ENCODE measurements around the gene TYRO3.

The TYRO3 gene

GRCh38 chr15:41558400-41559238 is at the start of gene TYRO3:
Gene TYRO3, plus strand, starts transcription at chr15:41559212. Its CDS starts 46 bp downstream, at chr15:41559258.
- DNase-seq: peak; percentile 48

DNA sequence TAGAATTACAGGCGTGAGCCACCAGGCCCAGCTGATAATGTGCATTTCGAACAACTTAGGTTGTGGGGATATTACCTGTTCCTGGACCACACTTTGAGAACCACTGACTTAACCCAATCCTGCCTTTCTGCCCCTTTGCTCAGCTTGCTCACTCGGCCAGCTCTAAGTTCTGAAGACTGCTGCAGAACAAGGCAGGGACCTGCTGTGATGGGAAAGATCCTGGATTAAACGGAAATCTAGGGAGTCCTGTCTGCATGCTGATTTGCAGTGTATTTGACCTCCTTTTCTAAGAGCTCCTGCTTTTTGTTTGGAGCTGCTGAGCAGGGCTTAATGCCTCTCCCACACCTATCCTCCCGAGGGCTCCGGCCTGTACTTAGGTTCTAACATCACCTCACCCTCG is 48.3 kb upstream of the TYRO3 start:
- no peak for DNase-seq

DNA sequence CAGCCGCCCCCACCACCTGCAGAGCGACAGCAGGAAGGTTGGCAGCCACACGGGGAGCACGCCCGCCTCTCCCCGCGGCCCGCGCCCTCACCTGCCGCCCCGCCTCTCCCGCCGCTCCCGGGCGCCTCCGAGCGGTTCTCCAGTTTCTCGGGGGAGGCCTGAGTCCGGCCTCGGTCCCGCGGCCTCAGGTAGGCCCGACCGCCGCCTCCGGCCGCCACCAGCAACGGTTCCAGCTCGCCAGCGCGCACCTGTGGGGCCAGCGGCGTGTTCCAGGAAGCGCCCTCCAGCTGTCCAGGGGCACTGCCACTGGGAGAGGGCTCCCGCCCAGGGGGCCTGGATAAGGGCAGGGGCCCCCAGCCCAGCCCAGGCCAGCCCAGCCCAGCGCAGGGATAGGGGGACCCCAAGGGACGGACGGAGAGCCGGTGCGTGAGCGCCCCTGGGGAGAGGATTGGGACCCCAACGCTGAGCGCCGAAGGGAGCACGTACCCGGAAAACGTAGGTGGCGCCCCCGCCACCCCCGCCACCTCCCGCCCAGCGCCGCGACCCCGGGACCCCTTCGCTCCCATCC is 47.6 kb upstream of the TYRO3 start:
- no peak for DNase-seq

DNA sequence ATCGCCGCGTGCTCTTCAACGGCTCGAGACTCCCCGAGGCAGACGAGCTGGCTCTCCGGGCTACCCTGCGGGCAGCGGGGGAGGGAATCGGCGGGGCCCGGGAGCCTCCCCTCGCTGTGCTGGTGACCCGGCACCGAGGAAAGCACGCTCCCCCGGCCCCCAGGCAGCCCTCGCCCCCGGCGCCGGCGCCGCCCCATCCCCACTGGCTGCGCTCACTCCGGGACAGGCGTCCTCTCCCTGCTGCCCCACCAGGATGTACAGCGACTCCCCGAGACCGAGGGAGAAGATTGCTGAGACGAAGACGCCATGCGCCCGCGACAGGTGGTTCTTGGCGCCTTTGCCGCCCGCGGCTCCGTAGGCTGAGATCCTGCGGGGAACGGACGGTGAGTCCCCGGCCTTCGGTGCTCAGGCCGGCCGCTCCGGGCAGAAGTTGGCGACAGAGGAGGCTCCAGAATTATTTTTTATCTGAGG is 47.1 kb upstream of the TYRO3 start:
- no peak for DNase-seq

DNA sequence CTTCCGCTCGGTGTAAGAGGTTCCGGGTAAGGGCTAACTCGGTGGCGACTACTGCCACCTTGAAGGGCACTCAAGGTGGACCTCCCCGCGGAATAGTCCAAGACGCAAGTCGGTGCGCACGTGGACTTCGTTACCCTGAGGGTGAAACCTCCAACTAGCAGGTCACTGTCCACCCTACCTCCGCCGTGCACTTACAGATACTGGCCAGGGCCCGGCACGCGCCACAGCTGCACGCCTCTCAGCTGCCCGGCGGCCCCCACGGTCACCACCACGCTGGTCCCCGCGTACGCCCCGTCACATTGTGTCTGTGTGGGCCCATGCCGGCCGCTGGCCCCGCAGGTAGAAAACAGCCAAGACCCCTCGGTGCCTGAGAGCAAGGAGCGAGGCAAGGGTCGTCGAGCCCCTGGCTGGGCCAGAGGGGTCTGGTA is 46.5 kb upstream of the TYRO3 start:
- no peak for DNase-seq

- peak; percentile 4 for DNase-seq
These were observed 46.0 kb upstream of the TYRO3 start for GRCh38 chr15:41512940-41513505.

DNA sequence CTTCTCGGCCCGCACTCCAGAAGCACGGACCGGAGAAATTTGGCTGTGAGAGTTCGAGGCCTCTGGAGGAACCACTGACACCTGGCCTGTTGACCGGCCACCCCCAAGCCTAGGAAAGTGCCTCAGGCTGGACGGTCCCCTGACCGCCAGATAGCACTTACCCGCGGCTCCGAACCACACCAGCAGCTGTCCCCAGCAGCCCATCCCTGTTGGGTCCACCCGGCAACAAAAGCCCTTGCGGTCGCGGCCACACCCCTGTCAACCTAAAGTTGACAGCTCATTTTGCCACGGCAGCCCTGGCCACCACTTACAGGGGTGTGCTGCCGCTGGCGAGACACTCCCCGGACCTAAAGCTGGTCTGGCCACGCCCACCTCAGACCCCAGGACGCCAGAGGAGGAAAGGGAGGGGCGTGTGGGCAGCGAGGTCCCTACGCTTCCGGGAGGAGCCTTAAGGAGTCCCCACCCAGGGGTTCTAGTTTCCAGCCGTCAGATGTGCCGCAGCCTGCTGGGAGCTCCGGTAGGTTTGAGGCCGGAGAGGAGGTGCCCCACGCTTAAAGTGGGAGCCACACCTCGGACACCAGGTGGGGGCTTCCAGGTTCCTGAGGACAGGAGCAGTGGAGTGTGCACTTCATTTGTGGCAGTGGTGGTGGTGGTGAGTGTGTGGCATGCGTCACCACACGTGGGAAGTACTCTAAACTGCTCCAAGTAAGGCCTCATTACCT is 45.3 kb upstream of the TYRO3 start, which contains the start of gene LTK:
Gene LTK, minus strand, starts transcription at position 322 of the 722 bp plus-strand sequence. Its CDS starts 118 bp downstream, at position 204.
- DNase-seq: no peak

DNA sequence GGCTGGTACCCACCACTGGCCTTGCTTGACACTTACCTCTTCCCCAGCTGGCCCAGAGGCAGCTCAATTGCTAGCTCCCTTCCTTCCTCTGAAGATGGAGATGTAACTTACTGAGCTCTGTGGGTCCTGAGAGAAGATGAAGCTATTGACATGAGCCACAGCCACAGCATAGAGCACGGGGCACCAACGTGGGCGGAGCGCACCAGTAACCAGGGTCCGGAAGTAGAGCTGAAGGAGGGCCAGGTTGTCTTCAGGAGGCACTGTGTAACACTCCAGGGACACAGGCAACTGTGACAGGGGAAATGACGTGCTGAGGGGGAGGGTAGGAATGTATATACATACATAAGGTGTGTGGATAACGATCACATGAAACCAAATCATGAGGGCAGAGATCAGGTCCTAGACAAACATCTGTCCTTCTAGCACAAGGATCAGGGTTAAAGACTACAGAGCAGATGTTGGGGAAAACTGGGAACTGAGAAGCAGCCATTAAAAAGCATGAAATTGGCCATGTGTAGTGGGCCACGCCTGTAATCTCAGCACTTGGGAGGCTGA is 41.0 kb upstream of the TYRO3 start:
- no peak for DNase-seq

GRCh38 chr15:41520636-41521035 is 38.4 kb upstream of the TYRO3 start:
- DNase-seq: no peak

- no peak for DNase-seq
These were observed 37.4 kb upstream of the TYRO3 start for GRCh38 chr15:41521614-41522013.

DNA sequence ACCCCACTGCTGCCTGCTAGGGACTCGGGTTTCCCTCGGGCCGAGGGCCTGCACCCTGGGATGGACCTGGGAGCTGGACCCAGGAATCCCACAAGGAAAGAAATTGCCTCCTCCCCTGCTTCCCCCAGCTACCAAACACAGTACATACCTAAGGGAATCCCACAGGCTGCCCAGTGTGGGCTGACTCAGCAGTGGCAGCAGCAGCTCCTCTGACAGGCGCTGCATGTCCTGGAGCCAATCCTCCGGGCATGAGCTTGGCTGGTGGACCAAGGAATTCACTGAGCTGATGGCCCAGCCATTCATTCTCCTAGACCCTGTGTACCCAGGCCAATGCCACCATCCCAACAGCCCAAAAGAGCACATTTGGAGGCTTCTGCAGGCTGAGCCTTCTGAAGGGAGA is 35.9 kb upstream of the TYRO3 start:
- no peak for DNase-seq

GRCh38 chr15:41530363-41530956 is 28.6 kb upstream of the TYRO3 start:
- no peak for DNase-seq

- DNase-seq: no peak
These were observed 23.5 kb upstream of the TYRO3 start for GRCh38 chr15:41535544-41535943.

GRCh38 chr15:41536866-41537265 is 22.1 kb upstream of the TYRO3 start:
- no peak for DNase-seq

GRCh38 chr15:41543521-41543870 is 15.5 kb upstream of the TYRO3 start:
- DNase-seq: no peak

- no peak for DNase-seq
These were observed 14.4 kb upstream of the TYRO3 start for GRCh38 chr15:41544650-41545015.

GRCh38 chr15:41545218-41545617 is 13.8 kb upstream of the TYRO3 start:
- DNase-seq: no peak

DNA sequence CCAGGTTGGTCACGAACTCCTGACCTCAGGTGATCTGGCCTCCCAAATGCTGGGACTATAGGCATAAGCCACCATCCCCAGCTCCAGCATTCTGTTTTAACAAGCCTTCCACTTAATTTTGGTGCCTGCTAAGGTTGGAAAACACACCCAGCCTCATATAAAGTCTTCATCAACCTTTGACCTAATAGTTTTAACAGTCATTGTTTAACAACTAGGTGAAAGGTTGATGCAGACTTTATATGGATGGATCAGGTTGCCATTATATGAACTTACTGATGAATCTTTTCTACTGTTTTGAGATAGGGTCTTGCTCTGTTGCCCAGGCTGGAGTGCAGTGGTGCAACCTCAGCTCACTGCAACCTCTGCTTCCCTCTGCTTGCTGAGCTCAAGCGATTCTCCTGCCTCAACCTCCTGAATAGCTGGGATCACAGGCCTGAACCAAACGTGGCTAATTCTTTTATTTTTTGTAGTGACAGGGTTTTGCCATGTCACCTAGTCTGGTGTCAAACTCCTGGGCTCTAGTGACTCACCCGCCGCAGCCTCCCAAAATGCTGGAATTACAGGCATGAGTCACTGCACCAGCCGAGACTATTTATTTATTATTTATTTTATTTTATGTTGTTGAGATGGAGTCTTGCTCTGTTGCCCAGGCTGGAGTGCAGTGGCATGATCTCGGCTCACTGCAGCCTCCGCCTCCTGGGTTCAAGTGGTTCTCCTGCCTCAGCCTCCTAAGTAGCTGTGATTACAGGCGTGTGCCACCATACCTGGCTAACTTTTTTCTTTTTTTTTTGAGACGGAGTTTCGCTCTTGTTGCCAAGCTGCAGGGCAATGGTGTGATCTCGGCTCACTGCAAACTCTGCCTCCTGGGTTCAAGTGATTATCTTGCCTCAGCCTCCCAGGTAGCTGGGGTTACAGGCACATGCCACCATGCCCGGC is 11.9 kb upstream of the TYRO3 start:
- no peak for DNase-seq

- DNase-seq: no peak
These were observed 8.8 kb upstream of the TYRO3 start for GRCh38 chr15:41550066-41550775.

GRCh38 chr15:41553731-41554130 is 5.3 kb upstream of the TYRO3 start:
- DNase-seq: no peak

GRCh38 chr15:41554343-41554742 is 4.7 kb upstream of the TYRO3 start:
- DNase-seq: no peak
